T-helper 1 cell treated with Interleukin-12 subunit alpha and Interleukin-12 subunit beta and Interleukin-4 antibody, amounts not matched to agents 30 ng/mL and 1 ng/mL, for 36 hours (primary cell): ENCODE measurements around the gene LAIR1. TPM values are rescaled to one million over a fixed set of nuclear protein-coding genes. Genes with fewer than 3 reads are reported as not detected.

Source experiments
- intact Hi-C: fragments of 100-400 bp; cut with micrococcal nuclease; formaldehyde crosslinking; loops from one replicate; pipeline ENCODE4 v1.15.1; 2024
- total RNA-seq: library from RNA; stranded (reverse); gene quantifications from 2 replicates; pipeline ENCODE4 v1.2.3, GENCODE V29; 2022

LAIR1 gene
- total RNA-seq, 1 donor from 2014 or later: 94.0 TPM

DNA sequence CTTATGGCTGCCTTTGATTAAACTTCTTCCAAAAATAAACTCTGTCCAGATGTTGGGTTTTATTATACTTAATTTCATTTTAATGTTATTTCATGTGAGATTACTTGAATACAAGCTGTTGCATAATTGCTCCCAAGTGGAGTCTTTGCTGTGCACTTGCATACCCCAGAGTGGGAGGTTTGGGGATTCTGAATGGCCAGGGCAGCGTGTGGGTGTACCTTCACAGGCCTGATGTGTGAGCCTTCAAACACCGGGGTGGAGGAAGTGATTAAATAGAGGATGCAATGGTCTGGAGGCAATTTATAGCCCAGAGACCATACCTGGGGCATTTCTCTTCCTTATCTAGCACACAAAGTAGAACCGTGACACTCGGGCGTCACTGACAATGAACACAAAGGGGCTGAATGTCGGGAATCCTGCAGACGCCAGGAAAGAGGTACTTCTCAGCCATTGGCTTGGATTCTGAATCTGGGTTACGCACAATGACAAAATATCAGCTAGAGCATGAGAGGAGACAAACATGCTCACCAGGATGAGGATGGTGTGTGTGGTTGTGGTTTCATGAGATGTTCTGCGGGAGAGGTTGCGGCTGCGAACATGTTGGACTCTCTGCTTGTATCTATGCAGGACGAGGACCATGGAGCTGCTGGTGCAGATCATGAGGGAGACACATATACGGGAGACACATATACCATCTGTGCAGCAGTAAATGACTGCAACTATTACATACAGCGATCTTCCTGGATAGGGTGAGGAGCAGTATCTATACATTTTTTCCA is 44.6 kb downstream of the LAIR1 start:
- intact Hi-C loops: no loop called here

DNA sequence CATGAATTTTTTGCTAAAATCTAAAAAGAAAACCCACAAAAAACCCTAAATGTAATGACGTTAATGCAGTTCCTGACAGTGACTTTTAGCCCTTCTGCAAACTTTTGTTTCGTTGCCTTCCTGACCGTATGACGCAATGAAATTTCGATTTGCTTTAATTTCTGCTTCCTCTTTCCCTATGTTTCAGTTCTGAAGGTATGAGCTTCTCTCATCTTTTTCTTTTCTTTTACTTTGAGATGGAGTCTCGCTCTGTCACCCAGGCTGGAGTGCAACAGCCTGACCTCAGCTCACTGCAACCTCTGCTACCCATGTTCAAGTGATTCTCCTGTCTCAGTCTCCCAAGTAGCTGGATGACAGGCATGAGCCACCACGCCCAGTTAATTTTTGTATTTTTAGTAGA is 45.7 kb downstream of the LAIR1 start:
- intact Hi-C loops: no loop called here

DNA sequence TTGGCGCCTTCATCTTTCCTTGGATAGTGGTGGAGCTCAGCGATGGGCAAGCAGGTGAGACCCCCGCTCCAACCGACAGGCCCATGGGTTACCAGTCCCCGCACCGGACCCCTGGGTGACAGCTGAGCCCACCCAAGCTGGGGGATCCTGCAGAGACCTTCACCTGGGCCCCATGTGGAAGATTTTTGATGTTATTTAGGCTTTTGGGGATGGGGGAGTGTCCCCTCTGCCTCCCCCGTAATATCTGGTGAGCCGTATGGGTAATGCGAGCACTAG is 46.8 kb downstream of the LAIR1 start:
- intact Hi-C loops: no loop called here

DNA sequence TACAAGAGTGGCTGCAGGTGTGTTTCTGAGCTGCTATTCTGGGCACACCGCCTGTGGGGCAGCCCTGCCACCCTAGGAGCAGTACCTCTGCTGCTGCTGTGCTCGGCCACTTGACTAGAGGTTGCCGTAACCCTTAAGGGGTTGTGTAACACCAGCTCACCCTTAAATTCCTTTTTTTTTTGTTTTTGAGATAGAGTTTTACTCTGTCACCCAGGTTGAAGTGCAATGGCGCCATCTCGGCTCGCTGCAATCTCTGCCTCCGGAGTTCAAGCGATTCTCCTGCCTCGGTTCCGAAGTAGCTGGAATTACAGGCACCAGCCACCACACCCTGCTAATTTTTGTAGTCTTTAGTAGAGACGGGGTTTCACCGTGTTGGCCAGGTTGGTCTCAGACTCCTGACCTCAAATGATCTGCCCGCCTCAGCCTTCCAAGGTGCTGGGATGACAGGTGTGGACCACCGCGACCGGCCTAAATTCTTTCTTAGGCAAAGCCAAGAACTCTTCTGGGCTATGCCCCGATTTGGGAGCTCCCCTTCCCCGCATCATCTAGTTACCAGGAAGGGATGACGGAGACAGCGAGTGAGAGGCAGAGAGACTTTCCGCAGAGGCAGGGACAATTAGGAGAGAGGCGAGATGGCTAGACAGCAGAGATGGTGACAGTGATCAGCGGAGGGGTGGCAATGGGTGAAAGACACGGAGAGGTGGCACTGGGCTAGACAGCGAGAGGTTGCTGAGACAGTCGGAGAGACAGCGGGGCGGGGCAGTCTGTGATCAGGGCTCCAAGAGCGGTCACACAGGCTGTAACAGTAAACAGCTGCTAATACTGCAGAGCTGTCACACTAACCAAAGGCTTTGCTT is 47.4 kb downstream of the LAIR1 start:
- intact Hi-C loops: no loop called here

DNA sequence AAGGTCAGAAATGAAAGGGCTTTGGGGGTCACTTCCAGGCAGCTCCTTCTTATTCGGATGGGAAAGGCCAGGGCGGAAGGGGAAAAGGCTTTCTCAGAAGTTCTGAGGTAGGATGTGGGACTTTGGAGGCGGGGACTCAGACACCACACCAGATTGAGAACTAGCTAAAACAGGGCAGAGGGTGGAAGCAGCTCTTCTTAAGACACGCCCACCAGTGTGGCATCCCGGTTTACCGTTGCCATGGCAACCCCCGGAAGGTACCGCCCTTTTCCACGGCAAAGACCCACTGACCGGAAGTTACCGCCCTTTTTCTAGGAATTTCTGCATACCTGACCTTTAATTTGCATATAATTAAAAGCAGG is 48.0 kb downstream of the LAIR1 start:
- intact Hi-C loops: no loop called here

DNA sequence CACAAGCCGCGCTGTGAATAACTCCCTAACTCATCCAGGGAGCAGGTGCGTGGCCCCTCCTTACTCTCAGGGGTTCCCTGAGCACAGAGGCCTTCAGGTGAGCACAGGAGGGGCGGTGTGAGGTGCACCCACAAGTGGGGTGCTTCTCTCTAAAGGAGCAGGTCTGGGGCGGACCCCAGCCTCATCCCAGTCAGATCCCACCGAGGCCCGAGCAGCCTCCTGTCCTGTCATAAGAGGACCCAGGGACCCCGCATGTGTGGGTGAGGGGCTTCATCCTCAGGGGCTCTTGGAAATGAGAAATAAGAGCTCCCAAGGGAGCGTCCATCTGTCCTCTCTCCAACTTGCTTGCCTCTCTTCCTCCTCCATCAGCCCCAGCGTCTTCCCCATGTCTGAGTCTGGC is 48.8 kb downstream of the LAIR1 start:
- intact Hi-C loops: no loop called here

DNA sequence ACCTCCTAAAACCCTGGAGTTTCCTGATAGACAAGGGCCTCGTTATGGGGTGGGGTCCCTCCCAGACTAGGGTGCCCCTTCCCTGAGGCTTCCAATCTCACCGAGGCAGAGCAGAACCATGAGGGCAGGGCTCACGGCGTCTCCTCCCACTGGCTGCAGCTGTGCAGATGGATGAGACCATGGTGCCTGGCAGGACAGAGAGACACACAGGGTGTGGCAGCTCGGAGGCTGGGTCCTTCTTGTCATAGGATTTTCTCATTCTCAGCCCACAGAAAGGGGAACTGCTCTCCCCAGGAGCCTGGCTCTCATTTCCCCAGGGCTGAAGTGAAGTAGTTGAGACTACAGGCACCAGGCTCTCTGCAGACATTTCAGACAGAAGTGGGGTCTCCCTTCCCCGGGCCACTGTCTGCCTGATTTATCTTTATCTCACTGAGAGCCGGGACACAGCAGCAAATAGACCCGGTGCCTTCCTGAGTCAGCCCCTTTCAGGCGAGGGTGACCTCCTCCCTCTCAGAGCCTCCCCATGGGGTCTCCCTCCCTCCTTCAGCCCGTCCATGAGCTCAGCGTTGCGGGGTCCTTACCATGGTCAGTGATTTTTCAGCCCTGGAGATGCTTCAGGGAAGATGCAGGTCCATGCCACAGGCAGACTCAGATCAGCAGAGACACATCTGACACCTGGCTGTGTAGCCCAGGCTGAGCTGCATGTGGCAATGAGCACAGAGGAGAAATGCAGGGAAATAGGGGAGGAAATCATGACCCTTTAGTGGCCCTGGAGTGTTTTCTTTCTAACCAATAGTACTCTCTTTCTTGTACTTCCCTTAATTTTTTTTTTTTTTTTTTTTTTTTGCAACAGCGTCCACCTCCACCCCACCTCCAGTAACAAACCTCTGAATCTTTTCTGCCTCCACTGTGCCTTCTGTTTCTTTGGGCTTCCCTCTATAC is 52.0 kb downstream of the LAIR1 start, which contains the start of gene LILRA5:
TSS of gene LILRA5 (minus strand) at position 731 of the 942 bp plus-strand sequence. CDS start at position 584, 147 bp downstream.
- intact Hi-C loops: no loop called here

DNA sequence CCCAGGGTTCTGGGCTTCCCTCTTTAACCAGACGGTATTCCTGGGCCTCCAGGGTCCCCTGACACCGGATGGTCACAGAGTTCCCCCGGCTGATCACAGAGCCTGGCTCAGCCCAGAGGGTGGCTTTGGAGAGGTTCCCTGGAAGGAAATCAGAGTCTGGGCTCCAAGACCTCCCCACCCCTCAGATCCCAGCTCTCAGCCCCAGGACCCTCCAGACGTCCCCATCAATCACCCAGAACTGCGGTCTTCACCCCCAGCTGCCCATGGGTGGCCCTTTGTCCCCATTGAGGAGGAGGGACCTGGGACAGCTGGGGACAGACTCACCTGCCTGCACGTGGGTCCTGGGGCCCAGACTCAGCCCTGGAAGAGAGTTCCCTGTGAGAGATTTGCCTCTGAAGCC is 52.7 kb downstream of the LAIR1 start:
- intact Hi-C loops: no loop called here

DNA sequence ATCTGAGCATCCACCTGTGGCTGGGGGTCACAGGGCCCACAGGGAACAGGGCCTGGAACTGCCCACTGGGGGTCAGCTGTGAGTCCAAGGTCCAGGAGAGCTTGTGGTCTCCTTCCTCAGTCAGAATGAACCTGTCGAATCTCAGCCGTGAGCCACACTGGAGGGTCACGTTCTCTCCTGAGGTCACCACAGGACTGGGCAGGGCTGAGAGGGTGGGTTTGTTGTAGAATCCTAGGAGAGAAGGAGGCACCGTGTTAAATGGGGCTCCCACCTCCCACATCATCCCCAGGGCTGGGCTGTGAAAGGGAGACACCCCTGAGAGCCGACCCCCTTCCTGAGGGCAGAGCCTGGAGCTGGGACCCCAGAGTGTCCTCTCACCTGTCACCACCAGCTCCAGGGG is 53.2 kb downstream of the LAIR1 start:
- intact Hi-C loops: no loop called here

DNA sequence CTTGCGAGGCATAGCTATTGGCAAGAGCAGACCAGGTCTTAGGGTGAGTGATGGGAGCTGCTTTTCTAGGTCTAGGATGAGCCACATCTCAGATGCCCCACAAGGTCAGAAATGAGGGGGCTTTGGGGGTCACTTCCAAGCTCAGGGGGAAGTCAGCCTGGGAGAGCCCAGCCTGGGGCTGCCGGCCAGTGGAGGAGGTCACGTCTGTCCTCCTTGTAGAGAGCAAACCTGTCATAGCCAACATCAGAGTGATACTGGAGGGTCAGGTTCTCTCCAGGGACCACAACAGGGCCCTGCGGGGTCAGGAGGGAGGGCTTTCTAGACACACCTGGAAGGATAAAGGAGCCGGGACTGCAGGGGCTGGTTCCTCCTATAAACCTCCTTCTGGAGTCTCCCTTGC is 54.2 kb downstream of the LAIR1 start:
- intact Hi-C loops: no loop called here

DNA sequence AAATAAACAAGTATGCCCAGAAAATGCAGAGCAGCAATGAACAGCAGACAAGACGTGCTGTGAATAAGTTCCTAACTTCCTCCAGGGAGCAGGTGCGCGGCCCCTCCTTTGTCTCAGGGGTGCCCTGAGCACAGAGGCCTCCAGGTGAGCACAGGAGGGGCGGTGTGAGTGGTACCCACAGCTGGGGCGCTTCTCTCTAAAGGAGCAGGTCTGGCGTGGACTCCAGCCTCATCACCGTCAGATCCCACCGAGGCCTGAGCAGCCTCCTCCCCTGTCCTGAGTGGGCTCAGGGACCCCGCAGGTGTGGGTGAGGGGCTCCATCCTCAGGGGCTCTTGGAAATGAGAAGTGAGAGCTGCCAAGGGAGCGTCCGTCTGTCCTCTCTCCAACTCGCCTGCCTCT is 54.9 kb downstream of the LAIR1 start:
- intact Hi-C loops: no loop called here

DNA sequence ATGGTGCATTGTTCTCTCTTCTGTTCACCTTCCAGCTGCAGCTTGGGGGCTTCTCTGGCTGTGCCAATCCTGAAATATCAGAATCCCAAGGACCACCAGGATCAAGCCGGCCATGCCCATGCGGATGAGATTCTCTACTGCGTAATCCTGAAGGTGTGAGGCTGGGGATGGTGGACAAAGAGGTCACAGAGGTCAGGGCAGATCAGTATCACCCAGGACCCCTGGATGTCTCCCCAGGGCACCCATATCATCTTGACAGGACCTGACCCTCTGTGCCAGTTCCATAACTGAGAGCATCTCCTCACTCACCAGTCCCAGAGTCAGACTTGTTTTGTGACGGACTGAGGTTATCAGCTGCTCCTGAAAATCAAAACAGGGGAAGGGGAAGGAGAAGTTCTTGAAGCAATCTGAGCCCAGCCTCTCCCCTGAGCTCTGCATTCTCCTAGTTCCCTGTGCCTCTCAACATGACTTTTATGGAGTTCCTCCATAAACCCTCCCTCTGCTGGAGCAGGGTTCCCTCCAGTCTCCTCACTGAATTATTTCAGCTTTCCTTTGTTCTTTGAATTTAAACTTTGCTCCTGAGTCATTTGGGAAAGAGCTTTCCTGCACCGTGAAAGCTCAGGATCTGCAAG is 57.2 kb downstream of the LAIR1 start:
- intact Hi-C loops: no loop called here

DNA sequence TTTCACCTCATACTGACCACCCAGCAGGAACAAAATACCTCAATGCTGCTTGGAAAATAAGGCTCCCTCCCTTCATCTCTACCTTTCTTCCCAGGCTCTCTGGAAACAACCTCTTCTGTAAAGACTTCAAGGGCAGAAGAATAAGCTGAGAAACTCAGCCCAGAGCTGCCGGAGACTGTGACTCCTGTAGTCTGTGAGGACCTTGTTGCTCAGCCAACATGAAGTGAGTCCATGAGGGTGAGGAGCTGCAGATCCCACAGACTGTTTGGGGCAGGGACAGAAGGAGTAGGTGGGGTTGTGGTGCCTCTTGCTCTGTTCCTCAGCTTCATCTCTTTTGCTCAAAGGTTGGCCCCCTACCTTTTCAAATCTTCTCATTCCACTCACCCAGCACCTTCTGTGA is 59.6 kb downstream of the LAIR1 start:
- intact Hi-C loops: no loop called here

DNA sequence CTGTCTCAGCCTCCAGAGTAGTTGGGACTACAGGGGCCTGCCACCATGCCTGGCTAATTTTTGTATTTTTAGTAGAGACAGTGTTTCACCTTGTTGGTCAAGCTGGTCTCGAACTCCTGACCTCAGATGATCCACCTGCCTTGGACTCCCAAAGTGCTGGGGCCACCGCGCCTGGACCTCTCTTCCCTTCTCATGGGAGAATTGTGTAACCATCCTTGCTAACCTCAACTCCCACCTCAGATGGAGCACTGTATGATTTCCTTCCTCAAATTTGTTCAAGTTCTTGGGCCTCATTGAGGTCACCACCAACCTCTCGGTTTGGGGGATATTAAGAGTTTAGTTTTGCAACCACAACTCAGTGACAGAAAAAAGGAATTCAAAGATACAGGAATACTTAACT is 62.5 kb downstream of the LAIR1 start:
- intact Hi-C loops: no loop called here

Other genes with a start within 250 kb of the LAIR1 start
- gene TFPT, start 249.3 kb downstream of the LAIR1 start, total RNA-seq: 39.3 and 48.5 TPM in 2 replicates
- gene PRPF31, start 249.2 kb downstream of the LAIR1 start, total RNA-seq: 71.4 and 76.7 TPM in 2 replicates
- 64.3 and 64.8 TPM in 2 replicates for gene CNOT3, start 227.2 kb downstream of the LAIR1 start, total RNA-seq
- gene LENG1, start 205.2 kb downstream of the LAIR1 start, total RNA-seq: 7.1 and 8.9 TPM in 2 replicates
- 4.6 and 4.9 TPM in 2 replicates for gene TMC4, start 191.8 kb downstream of the LAIR1 start, total RNA-seq
- gene MBOAT7, start 175.4 kb downstream of the LAIR1 start, total RNA-seq: 54.2 and 60.6 TPM in 2 replicates
- 9.7 and 10.6 TPM in 2 replicates for gene TSEN34, start 173.6 kb downstream of the LAIR1 start, total RNA-seq
- 1,118 and 1,120 TPM in 2 replicates for gene RPS9, start 164.1 kb downstream of the LAIR1 start, total RNA-seq
- gene LILRB3, start 141.9 kb downstream of the LAIR1 start, total RNA-seq: 3.9 and 5.0 TPM in 2 replicates
- 0.63 and 1.1 TPM in 2 replicates for gene LILRA6, start 122.1 kb downstream of the LAIR1 start, total RNA-seq
- gene LILRB5, start 107.7 kb downstream of the LAIR1 start, total RNA-seq: not detected in 2 replicates
- gene LILRB2, start 83.8 kb downstream of the LAIR1 start, total RNA-seq: not detected in 2 replicates
- gene LILRA5, start 51.8 kb downstream of the LAIR1 start, total RNA-seq: not detected in 2 replicates
- gene LILRA4, start 25.8 kb downstream of the LAIR1 start, total RNA-seq: not detected in 2 replicates
- 2.2 and 2.4 TPM in 2 replicates for gene TTYH1, start 50.5 kb upstream of the LAIR1 start, total RNA-seq
- gene LENG8, start 84.3 kb upstream of the LAIR1 start, total RNA-seq: 199 and 214 TPM in 2 replicates
- 6.0 and 7.1 TPM in 2 replicates for gene LENG9, start 98.8 kb upstream of the LAIR1 start, total RNA-seq
- gene CDC42EP5, start 108.4 kb upstream of the LAIR1 start, total RNA-seq: not detected in 2 replicates
- 12.0 and 16.2 TPM in 2 replicates for gene LAIR2, start 137.9 kb upstream of the LAIR1 start, total RNA-seq
- 0.15 TPM in 1 of 2 replicates, not detected in the other for gene LILRA2, start 208.9 kb upstream of the LAIR1 start, total RNA-seq
- not detected in 2 replicates for gene LILRA1, start 228.7 kb upstream of the LAIR1 start, total RNA-seq